Measurements from ENCODE around the gene FXYD4.

DNA sequence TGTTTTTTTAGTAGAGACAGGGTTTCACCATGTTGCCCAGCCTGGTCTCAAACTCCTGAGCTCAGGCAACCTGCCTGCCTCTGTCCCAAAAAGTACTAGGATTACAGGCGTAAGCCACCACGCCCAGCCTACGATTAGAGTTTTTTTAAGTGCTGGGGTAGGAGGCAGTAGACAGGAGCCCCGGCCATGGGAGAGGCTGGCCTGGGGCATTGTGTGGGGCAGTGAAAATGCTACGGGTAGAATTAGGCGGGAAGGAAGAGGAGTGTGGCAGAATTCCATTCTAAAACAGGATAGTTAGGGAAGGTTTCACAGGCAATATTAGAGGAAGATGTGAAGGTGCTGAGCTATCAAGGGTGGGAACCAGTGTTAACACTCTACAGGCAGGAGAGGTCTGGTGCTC is 31.3 kb upstream of the FXYD4 start:
- TF ChIP-seq, protein P1, sequence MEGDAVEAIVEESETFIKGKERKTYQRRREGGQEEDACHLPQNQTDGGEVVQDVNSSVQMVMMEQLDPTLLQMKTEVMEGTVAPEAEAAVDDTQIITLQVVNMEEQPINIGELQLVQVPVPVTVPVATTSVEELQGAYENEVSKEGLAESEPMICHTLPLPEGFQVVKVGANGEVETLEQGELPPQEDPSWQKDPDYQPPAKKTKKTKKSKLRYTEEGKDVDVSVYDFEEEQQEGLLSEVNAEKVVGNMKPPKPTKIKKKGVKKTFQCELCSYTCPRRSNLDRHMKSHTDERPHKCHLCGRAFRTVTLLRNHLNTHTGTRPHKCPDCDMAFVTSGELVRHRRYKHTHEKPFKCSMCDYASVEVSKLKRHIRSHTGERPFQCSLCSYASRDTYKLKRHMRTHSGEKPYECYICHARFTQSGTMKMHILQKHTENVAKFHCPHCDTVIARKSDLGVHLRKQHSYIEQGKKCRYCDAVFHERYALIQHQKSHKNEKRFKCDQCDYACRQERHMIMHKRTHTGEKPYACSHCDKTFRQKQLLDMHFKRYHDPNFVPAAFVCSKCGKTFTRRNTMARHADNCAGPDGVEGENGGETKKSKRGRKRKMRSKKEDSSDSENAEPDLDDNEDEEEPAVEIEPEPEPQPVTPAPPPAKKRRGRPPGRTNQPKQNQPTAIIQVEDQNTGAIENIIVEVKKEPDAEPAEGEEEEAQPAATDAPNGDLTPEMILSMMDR (IDR thresholded peaks at IDR 0.05; ENCODE audit: insufficient read depth, low read length): no peak
- TF ChIP-seq POLR2AphosphoS5 (IDR thresholded peaks at IDR 0.05; ENCODE audit: low read depth) (no peak), GABPA (IDR thresholded peaks at IDR 0.05; ENCODE audit: low read depth) (no peak)
- TF ChIP-seq, protein P2, sequence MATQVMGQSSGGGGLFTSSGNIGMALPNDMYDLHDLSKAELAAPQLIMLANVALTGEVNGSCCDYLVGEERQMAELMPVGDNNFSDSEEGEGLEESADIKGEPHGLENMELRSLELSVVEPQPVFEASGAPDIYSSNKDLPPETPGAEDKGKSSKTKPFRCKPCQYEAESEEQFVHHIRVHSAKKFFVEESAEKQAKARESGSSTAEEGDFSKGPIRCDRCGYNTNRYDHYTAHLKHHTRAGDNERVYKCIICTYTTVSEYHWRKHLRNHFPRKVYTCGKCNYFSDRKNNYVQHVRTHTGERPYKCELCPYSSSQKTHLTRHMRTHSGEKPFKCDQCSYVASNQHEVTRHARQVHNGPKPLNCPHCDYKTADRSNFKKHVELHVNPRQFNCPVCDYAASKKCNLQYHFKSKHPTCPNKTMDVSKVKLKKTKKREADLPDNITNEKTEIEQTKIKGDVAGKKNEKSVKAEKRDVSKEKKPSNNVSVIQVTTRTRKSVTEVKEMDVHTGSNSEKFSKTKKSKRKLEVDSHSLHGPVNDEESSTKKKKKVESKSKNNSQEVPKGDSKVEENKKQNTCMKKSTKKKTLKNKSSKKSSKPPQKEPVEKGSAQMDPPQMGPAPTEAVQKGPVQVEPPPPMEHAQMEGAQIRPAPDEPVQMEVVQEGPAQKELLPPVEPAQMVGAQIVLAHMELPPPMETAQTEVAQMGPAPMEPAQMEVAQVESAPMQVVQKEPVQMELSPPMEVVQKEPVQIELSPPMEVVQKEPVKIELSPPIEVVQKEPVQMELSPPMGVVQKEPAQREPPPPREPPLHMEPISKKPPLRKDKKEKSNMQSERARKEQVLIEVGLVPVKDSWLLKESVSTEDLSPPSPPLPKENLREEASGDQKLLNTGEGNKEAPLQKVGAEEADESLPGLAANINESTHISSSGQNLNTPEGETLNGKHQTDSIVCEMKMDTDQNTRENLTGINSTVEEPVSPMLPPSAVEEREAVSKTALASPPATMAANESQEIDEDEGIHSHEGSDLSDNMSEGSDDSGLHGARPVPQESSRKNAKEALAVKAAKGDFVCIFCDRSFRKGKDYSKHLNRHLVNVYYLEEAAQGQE (IDR thresholded peaks at IDR 0.05; ENCODE audit: insufficient replicate concordance, low read depth): no peak
